Raji (cell line): Measurements from ENCODE around the gene ACSL3.

Experiments used
- POLR2A ChIP-seq: IDR thresholded peaks from 2 replicates; pipeline ENCODE4 v1.6.1; 2011; ENCODE audit warnings: low read depth, low read length, control low read depth; ENCODE audit not compliant: insufficient read depth

The ACSL3 gene

DNA sequence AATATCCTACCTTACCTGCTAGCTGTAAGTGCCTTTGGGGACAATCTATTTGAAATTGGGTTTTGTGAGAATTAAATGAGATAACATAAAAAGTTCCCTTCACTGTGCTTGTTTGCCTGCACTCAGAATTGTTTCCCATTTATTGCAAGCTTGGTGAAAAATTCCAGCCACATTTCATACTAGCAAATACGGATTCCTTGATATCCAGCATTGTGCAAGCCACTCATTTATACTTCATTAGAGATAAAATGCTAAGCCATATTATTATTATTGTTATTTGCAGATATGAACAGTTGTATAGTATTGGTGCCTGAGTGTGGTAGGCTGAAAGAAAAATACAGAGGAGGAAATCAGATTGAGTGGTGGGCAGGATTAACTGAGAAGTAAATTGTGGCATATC, 31.9 kb downstream of the ACSL3 start:
- no peak for TF ChIP-seq POLR2A

DNA sequence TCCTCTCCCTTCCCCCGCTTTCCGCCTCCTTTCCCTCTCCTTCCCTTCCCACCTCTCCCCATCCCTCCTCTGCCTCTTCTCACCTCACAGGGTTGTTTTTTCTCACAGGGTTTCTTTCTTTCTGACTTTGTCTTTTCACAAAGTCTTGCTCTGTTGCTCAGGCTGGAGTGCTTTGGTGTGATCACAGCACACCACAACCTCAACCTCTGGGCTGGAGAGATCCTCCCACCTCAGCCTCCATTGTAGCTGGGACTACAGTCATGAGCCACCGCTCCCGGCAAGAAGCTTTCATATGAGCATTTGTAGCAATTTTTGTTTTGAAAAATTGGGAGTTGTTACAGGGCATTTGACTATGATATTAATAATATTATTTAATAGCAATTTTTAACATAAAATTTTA, 32.9 kb downstream of the ACSL3 start:
- no peak for TF ChIP-seq POLR2A

DNA sequence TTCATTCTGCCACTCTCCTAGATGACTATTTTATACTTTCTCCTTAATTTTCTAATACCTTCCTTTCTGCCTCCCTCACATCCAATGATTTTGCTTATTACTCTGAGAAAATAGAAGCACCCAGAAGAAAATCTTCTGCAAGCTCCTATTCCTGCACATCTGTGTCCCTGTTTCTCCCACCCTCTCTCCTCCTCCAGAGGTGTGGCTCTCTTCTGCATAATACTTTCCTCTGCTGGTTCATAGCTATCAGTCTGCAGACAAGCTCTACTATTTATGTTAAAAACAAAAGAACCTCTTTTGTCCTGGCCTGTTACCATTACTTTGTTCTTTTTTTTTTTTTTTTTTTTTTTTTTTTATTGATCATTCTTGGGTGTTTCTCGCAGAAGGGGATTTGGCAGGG, 34.3 kb downstream of the ACSL3 start:
- no peak for TF ChIP-seq POLR2A

DNA sequence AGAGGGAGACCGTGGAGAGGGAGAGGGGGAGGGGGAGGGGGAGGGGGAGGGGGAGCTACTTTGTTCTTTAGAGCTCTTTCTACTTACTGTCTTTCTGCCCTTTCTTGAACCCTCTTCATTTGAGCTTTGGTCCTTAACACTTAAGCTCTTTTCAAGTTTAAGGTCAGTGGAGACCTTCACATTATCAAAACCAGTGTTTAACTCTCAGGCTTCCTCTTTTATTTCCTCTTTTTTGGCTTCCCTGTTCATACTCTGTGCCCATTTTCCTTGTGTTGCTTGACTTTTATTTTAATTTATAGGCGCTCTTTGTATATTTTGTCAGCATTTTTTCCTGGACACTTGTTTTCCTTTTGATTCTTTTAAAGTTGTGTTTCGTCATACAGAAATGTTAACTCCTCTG, 37.1 kb downstream of the ACSL3 start:
- TF ChIP-seq POLR2A = no peak

DNA sequence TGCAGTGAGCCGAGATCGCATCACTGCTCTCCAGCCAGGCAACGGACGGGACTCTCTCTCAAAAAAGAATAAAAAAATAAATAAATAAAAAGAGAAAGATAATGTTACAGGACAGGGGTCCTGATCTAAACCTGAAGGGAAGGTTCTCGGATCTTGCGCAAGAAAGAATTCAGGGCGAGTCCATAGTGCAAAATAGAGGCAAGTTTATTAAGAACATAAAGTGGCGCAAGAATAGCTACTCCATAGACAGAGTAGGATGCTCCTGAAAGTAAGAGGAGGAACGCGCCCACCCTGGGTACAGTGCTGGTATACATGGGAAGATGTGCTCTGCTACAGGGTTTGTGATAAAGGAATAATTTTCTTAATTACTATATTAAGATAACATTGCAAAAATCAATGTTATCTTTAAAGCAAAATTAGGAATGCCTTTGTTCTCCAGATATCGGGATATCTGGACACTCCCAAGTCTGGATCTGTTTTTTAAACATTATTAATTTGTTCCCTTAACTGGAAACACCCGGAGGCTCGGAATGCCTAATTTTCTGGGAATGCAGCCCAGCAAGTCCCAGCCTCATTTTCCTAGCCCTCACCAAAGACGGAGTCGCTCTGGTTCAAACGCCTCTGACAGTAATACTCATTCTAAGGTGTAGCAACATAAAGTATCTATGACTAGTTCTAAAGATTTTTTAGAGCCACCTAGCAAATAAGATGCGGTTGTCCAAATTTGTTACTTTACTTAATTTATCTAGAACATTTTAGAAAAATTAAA, 38.8 kb downstream of the ACSL3 start:
- TF ChIP-seq POLR2A = no peak

DNA sequence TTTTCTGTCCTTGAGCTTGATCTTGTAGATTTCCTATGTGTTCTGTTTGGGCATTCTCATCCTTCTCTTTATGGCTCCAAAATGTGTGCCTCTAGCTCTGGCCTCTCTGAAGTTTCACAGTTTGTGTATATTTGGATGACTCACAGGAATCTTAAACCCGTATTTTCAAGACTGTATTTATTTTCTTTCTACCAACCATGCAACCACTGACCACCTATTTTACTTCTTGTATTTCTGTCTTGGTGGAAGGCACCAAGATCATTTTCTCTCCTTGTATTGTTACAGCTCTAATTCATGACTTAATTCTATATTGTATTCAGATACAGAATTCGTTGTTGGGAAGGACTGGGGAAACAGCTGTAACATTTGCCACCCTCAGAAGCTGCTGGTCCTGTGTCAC, 39.5 kb downstream of the ACSL3 start:
- no peak for TF ChIP-seq POLR2A

DNA sequence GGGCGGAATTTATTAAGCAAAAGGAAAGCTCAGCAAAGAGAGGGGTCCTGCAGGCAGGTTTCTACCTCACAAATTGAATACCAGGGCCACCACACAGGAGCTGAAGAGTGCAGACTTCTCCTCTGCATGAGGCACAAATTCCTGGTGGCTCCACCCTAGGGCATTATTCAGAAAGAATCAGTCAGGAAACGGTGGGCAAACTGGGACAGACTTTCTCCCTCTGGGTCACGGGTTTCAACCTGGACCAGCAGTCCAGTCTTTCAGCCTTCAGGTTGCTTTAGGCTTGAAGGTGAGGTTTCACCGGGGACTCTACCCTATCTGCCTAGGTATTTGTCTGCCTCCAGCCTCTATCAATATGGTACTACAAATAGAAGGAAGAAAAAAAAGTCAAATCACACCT, 41.8 kb downstream of the ACSL3 start:
- no peak for TF ChIP-seq POLR2A

DNA sequence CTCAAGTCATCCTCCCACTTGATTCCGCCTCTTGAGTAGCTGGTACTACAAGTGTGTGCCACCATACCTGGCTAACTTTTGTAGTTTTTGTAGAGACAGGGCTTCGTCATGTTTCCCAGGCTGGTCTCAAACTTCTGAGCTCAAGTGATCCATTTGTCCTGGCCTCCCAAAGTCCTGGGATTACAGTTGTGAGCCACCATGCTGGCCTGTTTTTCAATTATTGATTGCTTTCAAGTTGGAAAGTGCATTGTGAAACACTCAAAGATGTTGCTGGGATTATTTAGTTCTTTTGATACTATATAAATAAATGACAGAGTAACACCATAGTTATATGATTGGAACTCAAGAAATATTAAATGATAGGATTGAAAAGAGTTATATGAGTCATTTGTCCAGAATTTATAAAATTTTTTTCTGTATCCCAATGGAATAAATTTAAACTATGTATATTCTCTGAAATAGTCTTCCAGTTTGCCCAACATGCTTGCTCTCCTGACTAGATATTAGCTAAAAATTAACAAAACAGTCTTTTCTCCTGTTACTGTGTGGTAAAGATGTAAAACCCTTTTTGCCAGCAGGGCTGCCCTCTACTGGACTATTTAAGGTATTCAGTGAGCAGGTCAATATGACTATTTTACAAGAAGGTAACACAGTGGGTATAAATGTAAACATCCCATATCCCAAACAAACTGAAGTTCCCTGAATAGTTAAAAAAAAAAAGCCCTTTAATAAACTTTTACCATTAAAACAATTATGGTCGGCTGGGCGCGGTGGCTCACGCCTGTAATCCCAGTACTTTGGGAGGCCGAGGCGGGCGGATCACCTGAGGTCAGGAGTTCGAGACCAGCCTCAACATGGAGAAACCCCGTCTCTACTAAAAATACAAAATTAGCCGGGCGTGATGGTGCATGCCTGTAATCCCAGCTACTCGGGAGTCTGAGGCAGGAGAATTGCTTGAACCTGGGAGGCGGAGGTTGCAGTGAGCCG, 42.7 kb downstream of the ACSL3 start:
- no peak for TF ChIP-seq POLR2A

DNA sequence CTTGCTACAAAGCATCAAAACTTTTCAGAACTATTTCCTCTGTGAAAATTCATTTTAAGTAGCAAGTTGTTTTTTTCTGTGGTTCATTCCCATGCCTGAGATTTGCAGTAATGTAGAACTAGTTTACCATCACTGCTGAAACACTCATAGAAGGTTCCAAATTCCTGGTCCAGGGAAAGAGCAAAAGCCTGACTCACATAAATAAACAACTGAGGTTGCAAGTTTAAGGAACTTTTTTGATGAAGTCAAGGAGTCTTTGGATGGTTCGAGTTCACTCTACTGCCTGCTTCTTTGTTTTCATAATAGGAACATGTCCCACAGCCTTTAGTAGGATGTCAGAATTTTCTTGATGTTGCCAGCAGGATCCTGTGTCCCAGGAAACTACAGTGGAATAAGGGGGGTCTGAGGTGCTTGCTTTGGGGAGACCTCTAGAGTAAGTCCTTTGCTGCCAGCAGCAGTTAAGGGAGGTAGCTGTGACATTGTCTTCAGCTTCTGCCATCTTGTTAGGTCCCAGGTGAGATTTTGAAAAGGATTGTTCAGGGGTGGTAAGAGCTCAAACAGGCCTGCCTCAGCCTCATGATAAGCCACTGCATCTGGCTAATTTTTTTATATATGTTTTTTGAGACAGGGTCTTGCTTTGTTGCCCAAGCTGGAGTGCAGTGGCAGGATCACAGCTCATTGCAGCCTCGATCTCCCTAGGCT, 43.9 kb downstream of the ACSL3 start:
- TF ChIP-seq POLR2A = no peak

DNA sequence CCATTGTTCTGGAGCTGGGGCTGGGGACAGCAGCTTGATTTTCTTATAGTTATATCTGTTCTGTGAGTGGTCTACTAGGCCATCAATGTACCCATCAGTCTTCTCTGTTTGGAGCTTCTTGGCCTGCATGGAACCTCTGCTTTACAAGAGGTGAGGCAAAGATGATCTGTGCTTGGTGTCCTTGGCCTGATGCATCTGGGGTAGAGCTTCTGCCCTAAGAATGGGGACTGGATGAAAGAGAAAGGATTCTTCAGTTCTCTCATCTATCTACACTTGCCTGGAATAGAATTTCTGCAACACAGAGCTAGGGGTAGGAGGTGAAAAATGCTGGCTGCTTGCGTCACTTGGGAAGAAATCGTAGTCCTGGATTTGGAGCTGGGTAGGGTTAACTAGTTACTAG, 46.2 kb downstream of the ACSL3 start:
- no peak for TF ChIP-seq POLR2A

DNA sequence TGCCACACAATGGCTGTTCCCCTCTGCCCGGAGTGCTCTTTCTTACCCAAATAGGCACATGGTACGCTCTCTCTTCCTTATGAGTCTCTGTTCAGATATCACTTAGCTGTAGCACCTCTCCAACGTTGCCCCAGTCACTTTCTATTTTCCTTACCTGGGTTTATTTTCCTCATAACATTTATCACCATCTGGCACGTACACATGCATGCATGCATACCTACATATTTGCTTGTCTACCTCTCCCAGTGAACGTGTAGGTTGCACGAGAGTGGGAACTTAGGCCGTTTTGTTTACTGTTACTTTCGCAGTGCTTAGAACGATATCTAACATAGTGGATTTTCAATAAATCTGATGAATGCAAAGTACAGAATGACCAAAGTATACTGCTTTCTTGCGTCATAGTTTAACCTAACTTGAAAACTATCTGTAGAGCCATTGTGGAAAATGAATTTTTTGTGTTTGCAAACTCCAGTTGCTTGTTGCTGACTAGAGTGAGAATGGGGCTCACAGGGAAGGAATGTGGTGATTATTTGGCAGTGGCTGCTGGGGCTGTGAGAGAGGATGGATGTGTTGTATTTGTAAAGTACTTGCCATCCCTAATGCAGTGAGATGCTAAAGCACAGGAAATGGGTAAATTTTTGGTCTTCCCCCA, 47.1 kb downstream of the ACSL3 start:
- no peak for TF ChIP-seq POLR2A

DNA sequence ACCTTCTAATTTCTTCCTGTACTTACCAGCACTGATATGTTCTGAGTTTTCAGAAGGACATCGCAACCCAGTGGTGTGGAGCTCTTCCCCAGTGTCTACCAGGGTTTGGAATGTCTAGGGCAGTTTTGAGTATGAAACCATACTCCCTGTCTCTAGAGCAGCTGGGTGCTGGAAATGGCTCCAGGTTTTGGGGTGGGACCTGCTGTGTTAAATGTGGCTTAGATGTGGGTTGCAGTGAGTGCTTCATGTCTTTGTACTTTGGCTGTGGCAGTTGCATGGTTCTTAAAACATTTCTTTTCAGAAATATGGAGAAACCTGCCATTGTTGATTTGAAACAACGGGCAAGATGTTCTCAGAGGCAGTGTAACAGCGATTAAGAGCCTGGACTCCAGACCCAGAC, 48.5 kb downstream of the ACSL3 start:
- TF ChIP-seq POLR2A = no peak

DNA sequence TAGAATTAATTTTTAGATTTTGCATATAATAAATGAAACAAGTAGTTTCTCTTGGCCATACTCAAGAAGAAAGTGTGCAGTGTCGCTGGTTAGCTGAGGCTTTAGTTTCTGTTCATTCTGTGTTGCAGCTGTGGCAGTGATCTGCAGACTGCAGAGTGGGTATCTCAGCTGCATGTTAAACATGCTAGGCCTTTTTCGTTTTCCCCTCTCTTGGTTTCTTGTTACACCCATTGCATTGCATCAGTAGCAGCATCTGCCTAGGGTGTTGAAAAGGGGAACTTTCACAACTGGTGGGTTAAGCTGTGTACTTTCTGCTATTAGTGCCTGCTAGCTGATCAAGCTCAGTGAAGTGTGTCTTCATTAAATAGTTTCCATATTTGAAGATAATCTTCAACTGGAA, 51.3 kb downstream of the ACSL3 start:
- peak; percentile 37; the same call in 1 of the 2 replicates for TF ChIP-seq POLR2A

DNA sequence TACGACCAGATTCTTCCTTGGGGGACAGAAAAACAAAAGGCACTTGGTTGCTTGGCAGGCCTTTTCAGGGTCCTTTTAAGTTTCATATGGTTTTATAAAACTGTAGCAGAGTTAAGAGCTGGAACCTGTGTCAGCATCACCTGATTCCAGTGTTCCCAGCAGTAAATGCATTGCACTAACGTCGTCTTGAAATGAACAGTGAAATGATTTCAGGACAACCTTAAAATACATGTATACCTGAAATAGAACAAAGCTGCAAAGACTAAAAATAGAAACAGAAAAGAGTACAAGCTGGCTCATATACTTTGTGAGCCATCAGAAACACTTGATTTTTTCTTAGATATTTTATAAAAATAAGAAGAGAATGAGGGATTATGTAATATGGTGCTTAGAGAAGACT, 51.9 kb downstream of the ACSL3 start:
- TF ChIP-seq POLR2A = no peak
